ENCODE data around the gene PHOSPHO1. TPM values are rescaled to one million over a fixed set of nuclear protein-coding genes. Genes with fewer than 3 reads are reported as not detected.
A peak's percentile ranks its signal among the peaks of the same experiment; 100 is the strongest.

PHOSPHO1 gene
- total RNA-seq, 1 experiment from 2014 or later = 1.1 TPM

GRCh38 chr17:49234509-49235080 is 4.0 kb upstream of the PHOSPHO1 start:
- no peaks in the 10 kb centered on the region for H3K9me3 ChIP-seq (ENCODE audit: low read length)
- H3F3A ChIP-seq (ENCODE audit: low read length, unreplicated experiment) = no peaks in the 10 kb centered on the region
- no peak overlapping the region for H2AFZ ChIP-seq (ENCODE audit: low read length)
- H3K4me1 ChIP-seq (ENCODE audit: insufficient read depth, low read length) = peaks cover 9% of the 10 kb centered on the region; the same call in 1 of the 2 replicates
- H3K79me2 ChIP-seq (ENCODE audit: low read length) = no peaks in the 10 kb centered on the region
- H3K27ac ChIP-seq (ENCODE audit: low read length) = no peak overlapping the region
- no peaks in the 10 kb centered on the region for H3K9me2 ChIP-seq (replicated peaks; ENCODE audit: low read length)
- BruUV-seq (replicated peaks) = no TSS peak
- H3K9ac ChIP-seq (ENCODE audit: low read length) = no peak overlapping the region
- no peak overlapping the region for H3K4me3 ChIP-seq (ENCODE audit: low read length)
- ChIA-PET POLR2A (ENCODE audit: unreplicated experiment) (no interaction called here), CTCF (interaction anchor here (0.7 kb wide), 1 partner anchor 280 kb away, joined by 3 read pairs; no protein-coding TSS in a partner anchor)
- H3K36me3 ChIP-seq (ENCODE audit: low read depth, low read length) = no peaks in the 10 kb centered on the region
- H4K20me1 ChIP-seq (ENCODE audit: low read length) = no peaks in the 10 kb centered on the region
- H3K4me2 ChIP-seq (ENCODE audit: low read length) = no peak overlapping the region
- no peaks in the 10 kb centered on the region for H3K27me3 ChIP-seq (ENCODE audit: low read length)
- TF ChIP-seq CTCF (conservative IDR thresholded peaks at IDR 0.05; ENCODE audit: low read depth, low read length) (no peak), EZH2 (IDR thresholded peaks at IDR 0.05; ENCODE audit: low read length, unreplicated experiment) (no peak), EZH2phosphoT487 (IDR thresholded peaks at IDR 0.05; ENCODE audit: borderline replicate concordance, low read length) (no peak)
- ATAC-seq (no peak), DNase-seq (no peak)
- intact Hi-C loops (cut with micrococcal nuclease) = no loop called here

- H2AFZ ChIP-seq (ENCODE audit: low read length) = peak overlapping the region; percentile 92
- ATAC-seq = no peak
Measured at GRCh38 chr17:49231563-49231894, 942 bp upstream of the PHOSPHO1 start.

More at GRCh38 chr17:49231563-49231894, 942 bp upstream of the PHOSPHO1 start:
- TF ChIP-seq CTCF (conservative IDR thresholded peaks at IDR 0.05; ENCODE audit: low read depth, low read length) (no peak), EZH2 (IDR thresholded peaks at IDR 0.05; ENCODE audit: low read length, unreplicated experiment) (no peak), EZH2phosphoT487 (IDR thresholded peaks at IDR 0.05; ENCODE audit: borderline replicate concordance, low read length) (no peak)
- peak overlapping the region; percentile 72; the same call in 1 of the 2 replicates for H3K4me3 ChIP-seq (ENCODE audit: low read length)
- no peaks in the 10 kb centered on the region for H3F3A ChIP-seq (ENCODE audit: low read length, unreplicated experiment)
- no TSS peak for BruUV-seq (replicated peaks)
- intact Hi-C loops (cut with micrococcal nuclease) = no loop called here
- H3K79me2 ChIP-seq (ENCODE audit: low read length) = no peaks in the 10 kb centered on the region
- no peaks in the 10 kb centered on the region for H3K27me3 ChIP-seq (ENCODE audit: low read length)
- no peaks in the 10 kb centered on the region for H3K9me3 ChIP-seq (ENCODE audit: low read length)
- no peaks in the 10 kb centered on the region for H3K36me3 ChIP-seq (ENCODE audit: low read depth, low read length)
- no peak for DNase-seq
- no peak overlapping the region for H3K9ac ChIP-seq (ENCODE audit: low read length)
- H3K9me2 ChIP-seq (replicated peaks; ENCODE audit: low read length) = no peaks in the 10 kb centered on the region
- no peak overlapping the region for H3K27ac ChIP-seq (ENCODE audit: low read length)
- no peaks in the 10 kb centered on the region for H4K20me1 ChIP-seq (ENCODE audit: low read length)
- CTCF ChIA-PET = no interaction called here
- H3K4me2 ChIP-seq (ENCODE audit: low read length) = peak overlapping the region; percentile 92
- POLR2A ChIA-PET (ENCODE audit: unreplicated experiment) = no interaction called here
- H3K4me1 ChIP-seq (ENCODE audit: insufficient read depth, low read length) = peaks cover 12% of the 10 kb centered on the region; the same call in 1 of the 2 replicates

All from PC-3 (cell line).